ENCODE data around the gene APOC3. TPM values are rescaled to one million over a fixed set of nuclear protein-coding genes. Genes with fewer than 3 reads are reported as not detected.

APOC3 gene
- total and polyA plus RNA-seq, 2 experiments from 2014 or later = not detected

DNA sequence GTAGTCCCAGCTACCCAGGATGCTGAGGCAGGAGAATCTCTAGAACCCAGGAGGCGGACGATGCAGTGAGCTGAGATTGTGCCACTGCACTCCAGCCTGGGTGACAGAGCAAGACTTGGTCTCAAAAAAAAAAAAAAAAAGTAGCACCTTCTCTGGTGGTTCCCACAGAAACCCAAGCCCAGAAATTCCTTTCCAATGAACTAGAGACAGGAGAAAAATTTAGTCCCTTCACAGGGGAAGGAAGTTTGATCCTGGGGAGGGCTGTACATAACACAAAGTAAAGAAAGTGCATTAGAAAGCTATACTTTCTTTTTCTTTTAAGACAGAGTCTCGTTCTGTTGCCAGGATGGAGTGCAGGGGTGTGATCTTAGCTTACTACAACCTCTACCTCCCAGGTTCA, 33.2 kb downstream of the APOC3 start (continued):
- TF ChIP-seq, protein P1, sequence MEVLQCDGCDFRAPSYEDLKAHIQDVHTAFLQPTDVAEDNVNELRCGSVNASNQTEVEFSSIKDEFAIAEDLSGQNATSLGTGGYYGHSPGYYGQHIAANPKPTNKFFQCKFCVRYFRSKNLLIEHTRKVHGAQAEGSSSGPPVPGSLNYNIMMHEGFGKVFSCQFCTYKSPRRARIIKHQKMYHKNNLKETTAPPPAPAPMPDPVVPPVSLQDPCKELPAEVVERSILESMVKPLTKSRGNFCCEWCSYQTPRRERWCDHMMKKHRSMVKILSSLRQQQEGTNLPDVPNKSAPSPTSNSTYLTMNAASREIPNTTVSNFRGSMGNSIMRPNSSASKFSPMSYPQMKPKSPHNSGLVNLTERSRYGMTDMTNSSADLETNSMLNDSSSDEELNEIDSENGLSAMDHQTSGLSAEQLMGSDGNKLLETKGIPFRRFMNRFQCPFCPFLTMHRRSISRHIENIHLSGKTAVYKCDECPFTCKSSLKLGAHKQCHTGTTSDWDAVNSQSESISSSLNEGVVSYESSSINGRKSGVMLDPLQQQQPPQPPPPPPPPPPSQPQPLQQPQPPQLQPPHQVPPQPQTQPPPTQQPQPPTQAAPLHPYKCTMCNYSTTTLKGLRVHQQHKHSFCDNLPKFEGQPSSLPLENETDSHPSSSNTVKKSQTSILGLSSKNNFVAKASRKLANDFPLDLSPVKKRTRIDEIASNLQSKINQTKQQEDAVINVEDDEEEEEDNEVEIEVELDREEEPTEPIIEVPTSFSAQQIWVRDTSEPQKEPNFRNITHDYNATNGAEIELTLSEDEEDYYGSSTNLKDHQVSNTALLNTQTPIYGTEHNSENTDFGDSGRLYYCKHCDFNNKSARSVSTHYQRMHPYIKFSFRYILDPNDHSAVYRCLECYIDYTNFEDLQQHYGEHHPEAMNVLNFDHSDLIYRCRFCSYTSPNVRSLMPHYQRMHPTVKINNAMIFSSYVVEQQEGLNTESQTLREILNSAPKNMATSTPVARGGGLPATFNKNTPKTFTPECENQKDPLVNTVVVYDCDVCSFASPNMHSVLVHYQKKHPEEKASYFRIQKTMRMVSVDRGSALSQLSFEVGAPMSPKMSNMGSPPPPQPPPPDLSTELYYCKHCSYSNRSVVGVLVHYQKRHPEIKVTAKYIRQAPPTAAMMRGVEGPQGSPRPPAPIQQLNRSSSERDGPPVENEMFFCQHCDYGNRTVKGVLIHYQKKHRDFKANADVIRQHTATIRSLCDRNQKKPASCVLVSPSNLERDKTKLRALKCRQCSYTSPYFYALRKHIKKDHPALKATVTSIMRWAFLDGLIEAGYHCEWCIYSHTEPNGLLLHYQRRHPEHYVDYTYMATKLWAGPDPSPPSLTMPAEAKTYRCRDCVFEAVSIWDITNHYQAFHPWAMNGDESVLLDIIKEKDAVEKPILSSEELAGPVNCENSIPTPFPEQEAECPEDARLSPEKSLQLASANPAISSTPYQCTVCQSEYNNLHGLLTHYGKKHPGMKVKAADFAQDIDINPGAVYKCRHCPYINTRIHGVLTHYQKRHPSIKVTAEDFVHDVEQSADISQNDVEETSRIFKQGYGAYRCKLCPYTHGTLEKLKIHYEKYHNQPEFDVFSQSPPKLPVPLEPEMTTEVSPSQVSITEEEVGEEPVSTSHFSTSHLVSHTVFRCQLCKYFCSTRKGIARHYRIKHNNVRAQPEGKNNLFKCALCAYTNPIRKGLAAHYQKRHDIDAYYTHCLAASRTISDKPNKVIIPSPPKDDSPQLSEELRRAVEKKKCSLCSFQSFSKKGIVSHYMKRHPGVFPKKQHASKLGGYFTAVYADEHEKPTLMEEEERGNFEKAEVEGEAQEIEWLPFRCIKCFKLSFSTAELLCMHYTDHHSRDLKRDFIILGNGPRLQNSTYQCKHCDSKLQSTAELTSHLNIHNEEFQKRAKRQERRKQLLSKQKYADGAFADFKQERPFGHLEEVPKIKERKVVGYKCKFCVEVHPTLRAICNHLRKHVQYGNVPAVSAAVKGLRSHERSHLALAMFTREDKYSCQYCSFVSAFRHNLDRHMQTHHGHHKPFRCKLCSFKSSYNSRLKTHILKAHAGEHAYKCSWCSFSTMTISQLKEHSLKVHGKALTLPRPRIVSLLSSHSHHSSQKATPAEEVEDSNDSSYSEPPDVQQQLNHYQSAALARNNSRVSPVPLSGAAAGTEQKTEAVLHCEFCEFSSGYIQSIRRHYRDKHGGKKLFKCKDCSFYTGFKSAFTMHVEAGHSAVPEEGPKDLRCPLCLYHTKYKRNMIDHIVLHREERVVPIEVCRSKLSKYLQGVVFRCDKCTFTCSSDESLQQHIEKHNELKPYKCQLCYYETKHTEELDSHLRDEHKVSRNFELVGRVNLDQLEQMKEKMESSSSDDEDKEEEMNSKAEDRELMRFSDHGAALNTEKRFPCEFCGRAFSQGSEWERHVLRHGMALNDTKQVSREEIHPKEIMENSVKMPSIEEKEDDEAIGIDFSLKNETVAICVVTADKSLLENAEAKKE (CRISPR knock-in tag; IDR thresholded peaks at IDR 0.05) = no peak
- TF ChIP-seq, protein P2, sequence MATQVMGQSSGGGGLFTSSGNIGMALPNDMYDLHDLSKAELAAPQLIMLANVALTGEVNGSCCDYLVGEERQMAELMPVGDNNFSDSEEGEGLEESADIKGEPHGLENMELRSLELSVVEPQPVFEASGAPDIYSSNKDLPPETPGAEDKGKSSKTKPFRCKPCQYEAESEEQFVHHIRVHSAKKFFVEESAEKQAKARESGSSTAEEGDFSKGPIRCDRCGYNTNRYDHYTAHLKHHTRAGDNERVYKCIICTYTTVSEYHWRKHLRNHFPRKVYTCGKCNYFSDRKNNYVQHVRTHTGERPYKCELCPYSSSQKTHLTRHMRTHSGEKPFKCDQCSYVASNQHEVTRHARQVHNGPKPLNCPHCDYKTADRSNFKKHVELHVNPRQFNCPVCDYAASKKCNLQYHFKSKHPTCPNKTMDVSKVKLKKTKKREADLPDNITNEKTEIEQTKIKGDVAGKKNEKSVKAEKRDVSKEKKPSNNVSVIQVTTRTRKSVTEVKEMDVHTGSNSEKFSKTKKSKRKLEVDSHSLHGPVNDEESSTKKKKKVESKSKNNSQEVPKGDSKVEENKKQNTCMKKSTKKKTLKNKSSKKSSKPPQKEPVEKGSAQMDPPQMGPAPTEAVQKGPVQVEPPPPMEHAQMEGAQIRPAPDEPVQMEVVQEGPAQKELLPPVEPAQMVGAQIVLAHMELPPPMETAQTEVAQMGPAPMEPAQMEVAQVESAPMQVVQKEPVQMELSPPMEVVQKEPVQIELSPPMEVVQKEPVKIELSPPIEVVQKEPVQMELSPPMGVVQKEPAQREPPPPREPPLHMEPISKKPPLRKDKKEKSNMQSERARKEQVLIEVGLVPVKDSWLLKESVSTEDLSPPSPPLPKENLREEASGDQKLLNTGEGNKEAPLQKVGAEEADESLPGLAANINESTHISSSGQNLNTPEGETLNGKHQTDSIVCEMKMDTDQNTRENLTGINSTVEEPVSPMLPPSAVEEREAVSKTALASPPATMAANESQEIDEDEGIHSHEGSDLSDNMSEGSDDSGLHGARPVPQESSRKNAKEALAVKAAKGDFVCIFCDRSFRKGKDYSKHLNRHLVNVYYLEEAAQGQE (IDR thresholded peaks at IDR 0.05; ENCODE audit: unreplicated experiment) = no peak
- TF ChIP-seq, protein P3, sequence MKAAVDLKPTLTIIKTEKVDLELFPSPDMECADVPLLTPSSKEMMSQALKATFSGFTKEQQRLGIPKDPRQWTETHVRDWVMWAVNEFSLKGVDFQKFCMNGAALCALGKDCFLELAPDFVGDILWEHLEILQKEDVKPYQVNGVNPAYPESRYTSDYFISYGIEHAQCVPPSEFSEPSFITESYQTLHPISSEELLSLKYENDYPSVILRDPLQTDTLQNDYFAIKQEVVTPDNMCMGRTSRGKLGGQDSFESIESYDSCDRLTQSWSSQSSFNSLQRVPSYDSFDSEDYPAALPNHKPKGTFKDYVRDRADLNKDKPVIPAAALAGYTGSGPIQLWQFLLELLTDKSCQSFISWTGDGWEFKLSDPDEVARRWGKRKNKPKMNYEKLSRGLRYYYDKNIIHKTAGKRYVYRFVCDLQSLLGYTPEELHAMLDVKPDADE (IDR thresholded peaks at IDR 0.05) = no peak
- TF ChIP-seq EZH2 (IDR thresholded peaks at IDR 0.05; ENCODE audit: low read depth, unreplicated experiment) = no peak
- TF ChIP-seq CREB1 (CRISPR knock-in tag; IDR thresholded peaks at IDR 0.05; ENCODE audit: low read depth) = no peak
- TF ChIP-seq POLR2AphosphoS5 (IDR thresholded peaks at IDR 0.05; ENCODE audit: low read depth) = no peak
- TF ChIP-seq ZNF331 (CRISPR knock-in tag; IDR thresholded peaks at IDR 0.05; ENCODE audit: low read depth) = no peak
- TF ChIP-seq ZNF114 (CRISPR knock-in tag; IDR thresholded peaks at IDR 0.05) = no peak
- TF ChIP-seq NANOG (IDR thresholded peaks at IDR 0.05; ENCODE audit: borderline replicate concordance) = no peak
- TF ChIP-seq, protein P4, sequence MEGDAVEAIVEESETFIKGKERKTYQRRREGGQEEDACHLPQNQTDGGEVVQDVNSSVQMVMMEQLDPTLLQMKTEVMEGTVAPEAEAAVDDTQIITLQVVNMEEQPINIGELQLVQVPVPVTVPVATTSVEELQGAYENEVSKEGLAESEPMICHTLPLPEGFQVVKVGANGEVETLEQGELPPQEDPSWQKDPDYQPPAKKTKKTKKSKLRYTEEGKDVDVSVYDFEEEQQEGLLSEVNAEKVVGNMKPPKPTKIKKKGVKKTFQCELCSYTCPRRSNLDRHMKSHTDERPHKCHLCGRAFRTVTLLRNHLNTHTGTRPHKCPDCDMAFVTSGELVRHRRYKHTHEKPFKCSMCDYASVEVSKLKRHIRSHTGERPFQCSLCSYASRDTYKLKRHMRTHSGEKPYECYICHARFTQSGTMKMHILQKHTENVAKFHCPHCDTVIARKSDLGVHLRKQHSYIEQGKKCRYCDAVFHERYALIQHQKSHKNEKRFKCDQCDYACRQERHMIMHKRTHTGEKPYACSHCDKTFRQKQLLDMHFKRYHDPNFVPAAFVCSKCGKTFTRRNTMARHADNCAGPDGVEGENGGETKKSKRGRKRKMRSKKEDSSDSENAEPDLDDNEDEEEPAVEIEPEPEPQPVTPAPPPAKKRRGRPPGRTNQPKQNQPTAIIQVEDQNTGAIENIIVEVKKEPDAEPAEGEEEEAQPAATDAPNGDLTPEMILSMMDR (conservative IDR thresholded peaks at IDR 0.05; ENCODE audit: low read depth in 2 of 2) = no peak

All from GM23338 (cell line).